Calu3 (cell line): ENCODE measurements around the gene ARL14EPL. TPM values are rescaled to one million over a fixed set of nuclear protein-coding genes. Genes with fewer than 3 reads are reported as not detected.

Source experiments
- BruUV-seq: library from RNA; stranded (reverse); fragments of 400-500 nt; replicated peaks from 2 replicates; lab custom pipeline; 2021; lab: Mats Ljungman, UMichigan
- CTCF ChIA-PET: fragments of 300-600 bp; sonication (Branson Sonifier 250); formaldehyde crosslinking; loops from one replicate; lab custom pipeline; 2022; ENCODE audit warnings: antibody characterized with exemption; lab: Charles Lee
- DNase-seq: peaks from one replicate; pipeline ENCODE4 v3.0.0; 2022
- H3K27ac Mint-ChIP-seq: one replicate; pipeline ENCODE4 v1.8.0; 2022; ENCODE audit warnings: mixed read lengths; ENCODE audit not compliant: unreplicated experiment
- H3K27me3 Mint-ChIP-seq: one replicate; pipeline ENCODE4 v1.8.0; 2022; ENCODE audit warnings: mixed read lengths; ENCODE audit not compliant: unreplicated experiment
- H3K36me3 Mint-ChIP-seq: one replicate; pipeline ENCODE4 v1.8.0; 2022; ENCODE audit warnings: mild to moderate bottlenecking, moderate library complexity, mixed read lengths; ENCODE audit not compliant: insufficient read depth, unreplicated experiment
- H3K4me1 Mint-ChIP-seq: one replicate; pipeline ENCODE4 v1.8.0; 2022; ENCODE audit warnings: mild to moderate bottlenecking, low read depth, mixed read lengths; ENCODE audit not compliant: unreplicated experiment
- H3K4me3 Mint-ChIP-seq: one replicate; pipeline ENCODE4 v1.8.0; 2022; ENCODE audit warnings: mild to moderate bottlenecking, low read depth, moderate library complexity, mixed read lengths; ENCODE audit not compliant: unreplicated experiment
- H3K9me3 Mint-ChIP-seq: one replicate; pipeline ENCODE4 v1.8.0; 2022; ENCODE audit warnings: low read depth, mixed read lengths; ENCODE audit not compliant: unreplicated experiment
- CTCF ChIP-seq: fragments of 200-600 bp; IDR thresholded peaks from one replicate; pipeline ENCODE4 v1.8.0; 2022; ENCODE audit warnings: antibody characterized with exemption; ENCODE audit not compliant: unreplicated experiment
- intact Hi-C: fragments of 100-400 bp; cut with micrococcal nuclease; formaldehyde crosslinking; loops from one replicate; pipeline ENCODE4 v1.10.0; 2022; ENCODE audit not compliant: unreplicated experiment
- total RNA-seq: library from RNA; stranded (reverse); gene quantifications from 2 replicates; pipeline ENCODE4 v1.2.3, GENCODE V29; 2022

ARL14EPL gene
- total RNA-seq, 1 experiment from 2014 or later, result 0.66 TPM

GRCh38 chr5:116075191-116075831 is 43.0 kb downstream of the ARL14EPL start:
- no peak for TF ChIP-seq CTCF
- H3K36me3 Mint-ChIP-seq, result no peaks in the 10 kb centered on the region
- H3K4me3 Mint-ChIP-seq, result no peak overlapping the region
- intact Hi-C loops, result no loop called here
- no peaks in the 10 kb centered on the region for H3K9me3 Mint-ChIP-seq
- H3K27me3 Mint-ChIP-seq, result no peaks in the 10 kb centered on the region
- no peak overlapping the region for H3K27ac Mint-ChIP-seq
- CTCF ChIA-PET, result no interaction called here
- BruUV-seq, result no TSS peak
- no peaks in the 10 kb centered on the region for H3K4me1 Mint-ChIP-seq
- DNase-seq, result no peak

DNA sequence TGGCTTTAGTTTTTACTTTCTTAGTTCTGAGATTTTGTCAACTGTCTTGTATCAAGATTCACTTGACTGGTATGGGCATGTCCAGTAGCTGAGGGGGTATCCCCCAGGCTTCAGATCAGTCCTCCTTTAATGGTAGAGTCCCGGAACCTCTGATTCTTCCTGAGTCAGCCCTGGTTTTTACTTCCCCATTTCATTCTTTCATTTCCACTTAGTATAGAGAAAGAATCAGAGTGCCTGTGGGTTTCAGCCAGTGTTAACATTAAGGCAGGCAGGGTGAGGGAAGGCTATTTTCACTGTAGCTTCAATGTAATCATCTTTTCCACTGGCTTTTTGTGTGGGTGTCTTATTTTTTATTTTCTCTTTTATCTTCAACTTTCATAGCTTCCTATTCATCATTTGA is 44.2 kb downstream of the ARL14EPL start:
- DNase-seq, result no peak
- Mint-ChIP-seq H3K4me3 (no peak overlapping the region), H3K27ac (no peak overlapping the region), H3K9me3 (no peaks in the 10 kb centered on the region), H3K27me3 (no peaks in the 10 kb centered on the region), H3K4me1 (peaks cover 5% of the 10 kb centered on the region), H3K36me3 (no peaks in the 10 kb centered on the region)
- no peak for TF ChIP-seq CTCF
- BruUV-seq, result no TSS peak
- CTCF ChIA-PET, result no interaction called here
- intact Hi-C loops, result no loop called here

DNA sequence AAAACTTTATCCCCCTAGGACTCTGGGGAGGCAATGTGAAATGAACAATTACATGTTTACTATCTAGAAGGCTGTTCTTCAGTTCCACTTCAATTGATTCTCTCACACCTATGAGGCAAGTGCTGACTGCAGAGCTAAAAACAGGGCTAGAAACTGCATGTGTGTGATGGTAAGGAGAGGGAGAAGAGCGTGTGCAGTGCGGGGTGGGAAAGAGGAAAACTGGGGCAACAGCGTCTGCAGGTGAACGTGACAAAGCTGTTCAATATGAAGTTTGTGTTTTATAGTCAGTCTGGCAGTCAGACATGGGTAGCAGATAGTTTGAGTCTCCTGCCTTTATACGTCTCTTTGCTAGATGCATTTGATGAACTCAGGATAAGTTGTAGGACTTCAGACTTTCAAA is 45.9 kb downstream of the ARL14EPL start:
- H3K27me3 Mint-ChIP-seq, result no peaks in the 10 kb centered on the region
- H3K9me3 Mint-ChIP-seq, result no peaks in the 10 kb centered on the region
- CTCF ChIA-PET, result no interaction called here
- no peak for DNase-seq
- H3K27ac Mint-ChIP-seq, result no peak overlapping the region
- TF ChIP-seq CTCF, result no peak
- H3K4me3 Mint-ChIP-seq, result no peak overlapping the region
- BruUV-seq, result no TSS peak
- intact Hi-C loops, result no loop called here
- peaks cover 6% of the 10 kb centered on the region for H3K4me1 Mint-ChIP-seq
- H3K36me3 Mint-ChIP-seq, result no peaks in the 10 kb centered on the region

DNA sequence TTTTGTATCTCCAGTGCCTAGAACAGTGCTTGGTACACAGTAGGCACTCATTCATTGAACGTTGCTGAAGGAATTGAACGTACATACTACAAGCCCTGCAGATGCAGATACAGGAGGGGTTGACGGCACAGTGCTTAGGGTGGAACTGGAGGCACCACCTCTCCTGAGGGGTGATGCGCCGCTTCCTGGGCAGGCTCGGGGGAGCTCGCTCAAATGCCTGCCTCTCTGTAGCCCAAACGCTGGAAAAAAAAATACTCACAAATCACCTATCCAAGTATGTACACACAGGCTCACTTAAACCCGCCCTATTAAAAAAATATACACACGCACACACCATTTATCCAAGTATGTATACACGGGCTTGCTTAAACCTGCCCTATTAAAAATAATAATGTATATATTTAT is 52.0 kb downstream of the ARL14EPL start:
- TF ChIP-seq CTCF, result no peak
- intact Hi-C loops, result no loop called here
- H3K36me3 Mint-ChIP-seq, result peaks cover 22% of the 10 kb centered on the region
- H3K4me3 Mint-ChIP-seq, result peak overlapping the region; percentile 79
- DNase-seq, result peak; percentile 44
- H3K4me1 Mint-ChIP-seq, result peaks cover 17% of the 10 kb centered on the region
- H3K9me3 Mint-ChIP-seq, result no peaks in the 10 kb centered on the region
- CTCF ChIA-PET, result interaction anchor here (1.3 to 1.6 kb wide), 2 partner anchors 450 to 1370 kb away, joined by 3 to 4 read pairs; no protein-coding TSS in a partner anchor
- peak overlapping the region; percentile 70 for H3K27ac Mint-ChIP-seq
- H3K27me3 Mint-ChIP-seq, result no peaks in the 10 kb centered on the region
- BruUV-seq, result TSS peak; percentile 71
